ENCODE results near the gene LRRC26. TPM values are rescaled to one million over a fixed set of nuclear protein-coding genes. Genes with fewer than 3 reads are reported as not detected.
A peak's percentile ranks its signal among the peaks of the same experiment; 100 is the strongest.
"Not testable (repeated sequence)": the region's sequence is repeated elsewhere in the genome, so short reads cannot be mapped to it uniquely, and the experiment has no call there.

LRRC26 gene
- total RNA-seq, 1 donor from 2014 or later: not detected

DNA sequence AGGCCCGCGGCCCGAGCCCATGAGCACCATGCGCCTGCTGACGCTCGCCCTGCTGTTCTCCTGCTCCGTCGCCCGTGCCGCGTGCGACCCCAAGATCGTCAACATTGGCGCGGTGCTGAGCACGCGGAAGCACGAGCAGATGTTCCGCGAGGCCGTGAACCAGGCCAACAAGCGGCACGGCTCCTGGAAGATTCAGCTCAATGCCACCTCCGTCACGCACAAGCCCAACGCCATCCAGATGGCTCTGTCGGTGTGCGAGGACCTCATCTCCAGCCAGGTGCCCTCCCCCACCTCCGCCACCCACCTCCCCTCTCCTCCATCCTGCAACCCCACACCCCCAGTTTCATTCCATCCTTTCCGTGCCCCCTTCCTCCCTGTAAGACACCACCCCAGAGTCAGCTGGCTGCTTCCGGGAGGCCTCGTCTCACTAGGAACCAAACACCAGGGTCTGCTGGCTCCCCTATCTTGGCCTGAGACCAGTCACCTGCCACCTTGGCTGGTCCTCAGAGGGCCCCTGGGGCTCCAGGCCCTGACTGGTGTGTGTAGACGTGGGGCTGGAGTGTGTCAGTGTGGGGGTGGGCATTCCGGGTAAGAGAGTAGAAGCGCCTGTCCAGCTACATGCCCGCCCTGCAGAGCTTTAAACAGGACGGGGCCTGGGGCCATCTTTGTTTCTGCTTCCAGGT, 30.2 kb downstream of the LRRC26 start:
- no peak for DNase-seq (ENCODE audit: low spot score)
- ATAC-seq: no peak

GRCh38 chr9:137138722-137139467, 31.0 kb downstream of the LRRC26 start, which contains the start of gene GRIN1:
GRIN1 (plus strand) TSS chr9:137139154; CDS start chr9:137139487, 333 bp downstream.
- DNase-seq (ENCODE audit: low spot score): no peak

DNA sequence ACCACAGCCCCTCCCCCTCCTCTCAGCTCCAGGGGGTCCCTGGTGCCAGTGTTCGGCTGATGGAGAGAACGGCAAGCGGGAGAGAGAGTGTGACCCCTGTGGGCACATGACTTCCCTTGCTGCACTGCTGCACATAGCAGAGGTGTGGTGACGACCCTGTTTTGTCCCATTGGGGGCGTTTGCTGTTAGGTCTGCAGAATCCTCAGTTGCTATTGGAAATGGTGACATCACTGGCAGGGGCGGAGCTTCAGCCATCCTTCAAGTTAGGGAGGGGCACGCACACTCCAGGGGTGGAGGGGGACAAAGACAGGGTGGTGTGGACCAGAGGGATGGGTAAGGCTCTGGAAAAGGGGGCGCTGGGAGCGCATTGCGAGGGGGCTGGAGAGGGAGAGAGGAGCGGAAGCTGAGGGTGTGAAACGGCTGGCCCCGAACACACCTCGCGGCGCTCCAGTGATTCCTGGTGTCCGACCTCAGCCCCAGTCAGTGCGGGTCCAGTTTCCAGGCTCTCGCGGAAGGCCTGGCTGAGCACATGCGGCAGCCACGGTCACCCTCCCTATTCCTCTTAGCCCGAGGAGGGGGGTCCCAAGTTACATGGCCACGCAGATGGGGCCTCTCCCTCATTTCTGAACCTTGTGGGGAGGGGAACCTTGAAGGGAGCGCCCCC, 31.7 kb downstream of the LRRC26 start:
- ATAC-seq (no peak), DNase-seq (ENCODE audit: low spot score) (no peak)

More at GRCh38 chr9:137138722-137139467, 31.0 kb downstream of the LRRC26 start, which contains the start of gene GRIN1:
- ATAC-seq: peak; percentile 67

- DNase-seq (ENCODE audit: low spot score) (no peak), ATAC-seq (no peak)
Observed at GRCh38 chr9:137136881-137137607, 32.8 kb downstream of the LRRC26 start.

DNA sequence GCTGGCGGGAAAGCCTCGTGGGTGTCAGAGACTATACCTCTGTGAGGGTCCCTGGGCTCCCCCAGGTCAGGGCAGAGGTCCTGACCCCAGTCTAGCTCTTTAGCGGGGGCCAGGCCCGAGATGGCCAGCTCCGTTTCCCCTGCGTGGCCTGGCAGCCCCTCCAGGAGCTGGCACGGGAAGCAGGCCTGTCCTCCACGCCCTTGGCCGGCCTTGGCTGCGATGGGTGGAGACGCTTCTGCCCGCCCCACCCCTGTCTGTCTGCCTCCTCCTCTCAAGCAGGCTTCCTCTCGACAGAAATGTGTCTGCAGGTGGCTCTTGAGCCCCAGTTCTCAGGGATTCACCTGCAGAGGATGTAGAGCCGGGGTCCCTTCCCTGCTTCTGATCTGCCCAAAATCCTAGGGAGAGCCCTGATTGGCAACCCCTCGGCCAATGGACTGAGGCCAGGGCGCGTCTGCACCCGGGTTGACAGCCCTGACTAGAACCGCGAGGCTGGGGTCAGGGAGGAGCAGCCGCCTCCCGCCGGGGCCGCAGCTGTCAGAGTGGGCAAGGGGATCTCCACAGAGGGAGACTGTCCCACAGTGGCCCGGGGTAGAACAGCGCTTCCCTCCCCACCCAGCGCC, 33.5 kb downstream of the LRRC26 start:
- DNase-seq (ENCODE audit: low spot score) (no peak), ATAC-seq (no peak)

- not testable (repeated sequence) for DNase-seq (ENCODE audit: low spot score); ATAC-seq
Observed at GRCh38 chr9:137135154-137135553, 34.7 kb downstream of the LRRC26 start.

- ATAC-seq (no peak), DNase-seq (ENCODE audit: low spot score) (no peak)
Observed at GRCh38 chr9:137134191-137134590, 35.7 kb downstream of the LRRC26 start.

- no peak for DNase-seq (ENCODE audit: low spot score)
- no peak for ATAC-seq
Observed at GRCh38 chr9:137130176-137130755, 39.6 kb downstream of the LRRC26 start.

DNA sequence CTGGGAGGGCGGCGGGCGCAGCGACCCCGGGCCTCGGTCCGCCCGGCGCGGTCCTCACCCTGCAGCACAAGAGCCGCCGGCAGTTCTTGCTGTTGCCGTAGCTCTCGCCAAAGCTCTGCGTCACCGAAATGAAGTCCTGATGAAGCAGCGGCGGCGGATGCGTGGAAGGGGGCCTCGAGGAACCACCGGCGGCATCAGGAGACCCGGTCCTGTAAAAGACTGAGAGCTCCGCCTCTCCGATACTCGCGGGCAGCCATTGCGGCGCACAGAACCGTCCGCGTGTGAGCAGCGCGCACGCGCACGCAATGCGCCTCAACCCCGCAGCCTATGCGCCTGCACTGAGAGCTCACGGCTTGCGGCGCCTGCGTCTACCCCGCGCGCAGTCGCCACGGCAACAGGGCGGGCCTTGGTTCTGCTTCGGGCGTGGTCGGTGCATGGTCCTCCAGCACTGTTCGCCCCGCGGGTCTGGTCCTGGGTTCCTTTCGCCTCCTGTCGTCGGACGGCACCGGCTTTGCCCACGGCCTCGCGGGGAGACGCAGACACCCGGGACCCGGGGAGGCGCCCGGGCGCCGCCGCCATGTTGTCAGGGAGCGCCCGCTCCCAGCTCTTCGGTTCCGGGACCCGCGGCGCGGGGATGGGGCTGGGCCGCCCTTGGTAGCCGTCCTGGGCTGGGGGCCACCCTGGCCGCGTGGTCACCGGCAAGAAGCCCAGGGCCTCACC, 40.2 kb downstream of the LRRC26 start:
- peak; percentile 88 for DNase-seq (ENCODE audit: low spot score)
- peak; percentile 98 for ATAC-seq

DNA sequence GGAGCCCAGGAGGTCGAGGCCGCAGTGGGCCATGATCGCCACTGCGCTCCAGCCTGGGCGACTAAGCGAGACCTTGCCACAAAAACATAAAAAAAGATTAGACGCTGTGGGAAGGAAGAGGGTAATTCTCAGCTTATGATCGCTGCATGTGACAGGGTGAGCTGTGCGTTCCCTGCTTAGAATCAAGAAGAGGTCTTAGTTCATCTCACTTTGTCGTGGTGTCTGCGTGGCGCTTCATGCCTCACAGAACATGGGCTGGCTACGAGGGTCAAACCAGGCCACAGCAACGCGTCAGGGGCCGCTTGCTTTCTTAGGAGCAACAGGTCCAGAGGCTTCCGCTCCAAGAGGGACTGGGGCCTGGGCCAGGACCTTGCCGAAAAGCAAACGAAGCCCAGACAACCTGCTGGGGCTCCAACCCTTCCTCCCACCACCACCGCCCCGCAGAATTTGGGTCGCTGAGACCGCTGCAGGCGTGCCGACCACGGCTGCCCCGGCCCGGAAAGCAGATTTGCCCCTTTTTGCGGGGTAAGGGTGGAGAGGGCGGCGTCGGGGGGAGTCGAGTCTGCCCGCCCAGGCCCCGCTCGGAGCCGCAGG, 40.9 kb downstream of the LRRC26 start:
- no peak for DNase-seq (ENCODE audit: low spot score)
- ATAC-seq: peak; percentile 14

GRCh38 chr9:137128158-137128861, 41.5 kb downstream of the LRRC26 start:
- no peak for DNase-seq (ENCODE audit: low spot score)
- no peak for ATAC-seq

GRCh38 chr9:137127301-137128157, 42.3 kb downstream of the LRRC26 start:
- ATAC-seq (no peak), DNase-seq (ENCODE audit: low spot score) (no peak)

DNA sequence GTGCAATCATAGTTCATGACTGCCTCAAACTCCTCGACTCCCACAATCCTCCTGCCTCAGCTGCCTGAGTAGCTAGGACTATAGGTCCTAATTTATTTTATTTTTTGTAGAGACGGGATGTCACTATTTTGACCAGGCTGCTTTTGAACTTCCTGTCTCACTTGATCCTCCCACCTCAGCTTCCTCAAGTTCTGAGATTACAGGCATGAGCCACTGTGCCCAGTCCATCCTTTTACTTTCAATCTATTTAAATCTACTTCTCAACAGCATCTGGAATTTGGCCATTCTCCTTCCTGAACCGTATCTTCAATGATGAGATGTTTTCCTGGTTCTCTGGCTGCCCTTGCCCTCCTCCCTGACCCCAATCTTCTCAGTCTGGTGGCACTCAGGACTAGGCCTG, 43.1 kb downstream of the LRRC26 start:
- DNase-seq (ENCODE audit: low spot score): no peak
- ATAC-seq: no peak

DNA sequence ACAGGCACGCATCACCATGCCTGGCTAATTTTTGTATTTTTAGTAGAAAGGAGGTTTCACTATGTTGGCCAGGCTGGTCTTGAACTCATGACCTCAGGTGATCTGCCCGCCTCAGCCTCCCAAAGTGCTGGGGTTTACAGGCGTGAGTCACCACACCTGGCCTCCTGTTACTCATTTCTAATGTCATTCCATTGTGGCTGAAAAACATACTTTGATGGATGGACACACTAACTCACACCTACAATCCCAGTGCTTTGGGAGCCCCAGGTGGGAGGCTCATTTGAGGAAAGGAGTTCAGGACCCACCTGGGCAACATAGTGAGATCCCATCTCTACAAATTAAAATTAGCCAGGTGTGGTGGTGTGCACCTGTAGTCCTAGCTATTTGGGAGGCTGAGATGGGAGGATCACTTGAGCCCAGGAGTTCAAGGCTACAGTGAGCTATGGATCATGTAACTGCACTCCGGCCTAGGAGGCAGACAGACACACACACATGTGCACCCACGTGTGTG, 45.8 kb downstream of the LRRC26 start:
- ATAC-seq; DNase-seq (ENCODE audit: low spot score): not testable (repeated sequence)

GRCh38 chr9:137123468-137123837, 46.4 kb downstream of the LRRC26 start:
- ATAC-seq: no peak

GRCh38 chr9:137122796-137123467, 46.9 kb downstream of the LRRC26 start:
- DNase-seq (ENCODE audit: low spot score); ATAC-seq: not testable (repeated sequence)

More at GRCh38 chr9:137123468-137123837, 46.4 kb downstream of the LRRC26 start:
- DNase-seq (ENCODE audit: low spot score): no peak

All from left lobe of liver (tissue), 2 donors.